Mucosa of descending colon (tissue), 3 donors: ENCODE data around the gene DSP. TPM values are rescaled to one million over a fixed set of nuclear protein-coding genes. Genes with fewer than 3 reads are reported as not detected.

ENCODE experiments used
- ATAC-seq: fragments of 200-7000 bp; cut with Tn5 transposase; one replicate; pipeline ENCODE4 v1.9.1; 2020; ENCODE audit warnings: mild to moderate bottlenecking, moderate library complexity
- DNase-seq, 3 donors: peaks; one replicate each; pipeline ENCODE4 v3.0.0-alpha.2; 2020
- H3K36me3 ChIP-seq: fragments of 200-600 bp; one replicate; pipeline ENCODE4 v1.8.0; 2021; ENCODE audit warnings: low read depth, mild to moderate bottlenecking
- H3K4me1 ChIP-seq: fragments of 200-600 bp; one replicate; pipeline ENCODE4 v1.8.0; 2021; ENCODE audit warnings: low read depth, mild to moderate bottlenecking
- H3K4me3 ChIP-seq: fragments of 200-600 bp; one replicate; pipeline ENCODE4 v1.8.0; 2021; ENCODE audit warnings: mild to moderate bottlenecking
- H3K9me3 ChIP-seq: fragments of 200-600 bp; one replicate; pipeline ENCODE4 v1.8.0; 2021; ENCODE audit warnings: mild to moderate bottlenecking
- CTCF ChIP-seq: fragments of 200-600 bp; IDR thresholded peaks from one replicate; pipeline ENCODE4 v1.8.0; 2022; ENCODE audit warnings: antibody characterized with exemption, mild to moderate bottlenecking
- intact Hi-C, 2 donors: fragments of 100-400 bp; cut with DNase I in 1 of 2; cut with micrococcal nuclease in 1 of 2; formaldehyde crosslinking; loops; one replicate each; pipeline versions ENCODE4 v1.11.0 to v1.11.1; 2022; cut with DNase I, micrococcal nuclease
- total RNA-seq, 3 donors: library from RNA; stranded (reverse); fragmentation: NEBNext Ultra II Directional in 2 of 3; extraction: Animal tissue kit (Norgen Biotek cat#: 25700) in 2 of 3; gene quantifications; one replicate each; pipeline versions ENCODE4 v1.2.1 to v1.2.4, GENCODE V29; 2021 to 2023
- donor health status: DM: no; HTN: no; CAD: no; lungs with moderate emphysema.
- donor health status: DM: no; HTN: no; CAD: no.
- donor health status: DM: no; HTN: yes; CAD: no.

Gene DSP
- total RNA-seq, 3 donors from 2014 or later: 85.2 to 265 (median 177) TPM

DNA sequence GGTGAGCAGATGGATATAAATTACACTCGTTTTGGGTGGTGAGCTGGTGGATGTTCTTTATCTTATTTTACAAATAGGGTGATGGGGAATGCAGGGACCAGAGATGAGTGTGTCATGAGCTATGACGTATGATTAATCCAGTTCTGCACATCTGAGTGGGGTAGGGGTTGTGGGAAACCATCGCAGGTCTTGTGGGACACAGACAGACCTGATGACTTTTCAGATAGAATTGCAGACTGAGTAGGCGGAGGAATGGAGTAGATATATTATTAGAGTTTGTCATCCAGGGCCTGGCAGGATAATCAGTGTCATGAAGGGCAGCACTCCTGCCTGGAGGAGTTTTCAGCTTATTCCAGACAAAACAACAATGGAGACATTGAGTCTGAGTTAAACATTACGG, 12.9 kb upstream of the DSP start:
- no peak overlapping the region for H3K4me3 ChIP-seq
- H3K4me1 ChIP-seq: peaks cover 5% of the 10 kb centered on the region
- ATAC-seq (no peak), DNase-seq (no peak)
- no peaks in the 10 kb centered on the region for H3K9me3 ChIP-seq
- intact Hi-C loops: no loop called here
- TF ChIP-seq CTCF: no peak
- no peaks in the 10 kb centered on the region for H3K36me3 ChIP-seq

DNA sequence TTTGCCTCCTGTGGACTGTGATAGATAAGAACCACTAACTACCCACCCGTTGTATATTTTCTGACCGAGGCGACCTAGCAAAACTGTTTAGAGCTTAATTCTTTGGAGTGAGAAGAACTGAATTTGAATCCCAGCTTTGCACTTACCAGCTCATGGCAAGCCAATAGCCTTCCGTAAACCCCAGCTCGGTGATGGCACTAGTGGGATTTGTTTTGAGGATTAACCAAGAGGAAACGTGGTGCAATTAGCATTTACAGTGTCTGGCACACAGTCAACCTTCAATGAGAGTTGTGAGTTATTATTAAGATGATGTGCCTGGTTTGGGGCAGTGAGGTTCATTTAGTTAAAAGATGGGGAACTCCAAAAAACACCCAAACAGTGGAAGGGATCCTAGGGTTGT, 12.3 kb upstream of the DSP start:
- no peak overlapping the region for H3K4me3 ChIP-seq
- DNase-seq: no peak
- intact Hi-C loops: no loop called here
- H3K36me3 ChIP-seq: no peaks in the 10 kb centered on the region
- peaks cover 5% of the 10 kb centered on the region for H3K4me1 ChIP-seq
- H3K9me3 ChIP-seq: no peaks in the 10 kb centered on the region
- no peak for TF ChIP-seq CTCF
- ATAC-seq: no peak

- no peak for TF ChIP-seq CTCF
- H3K4me1 ChIP-seq: peaks cover 5% of the 10 kb centered on the region
- intact Hi-C loops: no loop called here
- no peak overlapping the region for H3K4me3 ChIP-seq
- DNase-seq: peak; percentile 62 to 91 (median 63)
- H3K9me3 ChIP-seq: no peaks in the 10 kb centered on the region
- H3K36me3 ChIP-seq: no peaks in the 10 kb centered on the region
- ATAC-seq: peak; percentile 97
Measured at GRCh38 chr6:7532232-7532631, 9.2 kb upstream of the DSP start.

DNA sequence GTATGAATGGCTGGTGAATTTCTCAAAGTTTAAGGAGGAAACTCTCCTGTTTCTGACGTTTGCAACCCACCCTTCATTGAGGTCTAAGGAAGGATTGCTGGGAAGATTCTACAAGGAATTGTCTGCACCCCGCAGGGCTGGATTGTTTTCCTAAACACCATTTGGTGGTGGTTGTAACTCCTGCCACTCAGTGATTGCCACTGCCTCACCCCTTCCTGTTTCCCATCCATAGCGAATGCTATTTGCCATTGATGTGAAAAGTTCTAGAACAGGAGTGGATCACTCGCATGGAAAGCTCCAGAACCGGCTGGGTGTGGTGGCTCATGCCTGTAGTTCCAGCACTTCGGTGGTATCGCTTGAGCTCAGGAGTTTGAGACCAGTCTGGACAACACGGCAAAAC, 8.7 kb upstream of the DSP start:
- no peak overlapping the region for H3K4me3 ChIP-seq
- intact Hi-C loops: no loop called here
- no peak for TF ChIP-seq CTCF
- no peaks in the 10 kb centered on the region for H3K36me3 ChIP-seq
- ATAC-seq: peak; percentile 80
- no peaks in the 10 kb centered on the region for H3K9me3 ChIP-seq
- H3K4me1 ChIP-seq: peaks cover 5% of the 10 kb centered on the region
- DNase-seq: peak in 2 of 3 donors; percentile 34 to 47

DNA sequence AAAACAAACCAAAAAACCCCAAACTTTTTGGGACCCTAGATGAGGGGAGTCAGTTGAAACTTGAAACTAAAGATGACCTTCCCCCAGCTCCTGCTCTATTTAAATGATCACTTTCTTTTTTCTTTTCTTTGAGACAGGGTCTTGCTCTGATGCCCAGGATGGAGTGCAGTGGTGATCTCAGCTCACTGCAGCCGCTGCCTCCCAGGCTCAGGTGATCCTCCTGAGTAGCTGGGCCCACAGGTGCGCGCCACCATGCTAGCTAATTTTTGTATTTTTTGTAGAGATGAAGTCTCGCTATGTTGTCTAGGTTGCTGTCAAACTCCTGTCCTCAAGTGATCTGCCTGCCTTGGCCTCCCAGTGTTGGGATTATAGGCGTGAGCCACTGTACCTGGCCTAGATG, 7.3 kb upstream of the DSP start:
- DNase-seq (no peak), ATAC-seq (no peak)
- no peaks in the 10 kb centered on the region for H3K36me3 ChIP-seq
- H3K4me1 ChIP-seq: peaks cover 5% of the 10 kb centered on the region
- TF ChIP-seq CTCF: no peak
- H3K4me3 ChIP-seq: no peak overlapping the region
- intact Hi-C loops: no loop called here
- no peaks in the 10 kb centered on the region for H3K9me3 ChIP-seq

GRCh38 chr6:7535498-7535897, 6.0 kb upstream of the DSP start:
- intact Hi-C loops: no loop called here
- Histone ChIP-seq H3K9me3 (no peaks in the 10 kb centered on the region), H3K36me3 (no peaks in the 10 kb centered on the region), H3K4me1 (peaks cover 5% of the 10 kb centered on the region), H3K4me3 (no peak overlapping the region)
- DNase-seq (no peak), ATAC-seq (no peak)
- no peak for TF ChIP-seq CTCF
